Measurements from ENCODE around the gene GSTK1. TPM values are rescaled to one million over a fixed set of nuclear protein-coding genes. Genes with fewer than 3 reads are reported as not detected.

The GSTK1 gene
- total and polyA plus RNA-seq, 9 of the 15 experiments (the other 6 are each of a cell fraction or from before 2014, with no cell fraction given): 155 to 441 (median 233) TPM

DNA sequence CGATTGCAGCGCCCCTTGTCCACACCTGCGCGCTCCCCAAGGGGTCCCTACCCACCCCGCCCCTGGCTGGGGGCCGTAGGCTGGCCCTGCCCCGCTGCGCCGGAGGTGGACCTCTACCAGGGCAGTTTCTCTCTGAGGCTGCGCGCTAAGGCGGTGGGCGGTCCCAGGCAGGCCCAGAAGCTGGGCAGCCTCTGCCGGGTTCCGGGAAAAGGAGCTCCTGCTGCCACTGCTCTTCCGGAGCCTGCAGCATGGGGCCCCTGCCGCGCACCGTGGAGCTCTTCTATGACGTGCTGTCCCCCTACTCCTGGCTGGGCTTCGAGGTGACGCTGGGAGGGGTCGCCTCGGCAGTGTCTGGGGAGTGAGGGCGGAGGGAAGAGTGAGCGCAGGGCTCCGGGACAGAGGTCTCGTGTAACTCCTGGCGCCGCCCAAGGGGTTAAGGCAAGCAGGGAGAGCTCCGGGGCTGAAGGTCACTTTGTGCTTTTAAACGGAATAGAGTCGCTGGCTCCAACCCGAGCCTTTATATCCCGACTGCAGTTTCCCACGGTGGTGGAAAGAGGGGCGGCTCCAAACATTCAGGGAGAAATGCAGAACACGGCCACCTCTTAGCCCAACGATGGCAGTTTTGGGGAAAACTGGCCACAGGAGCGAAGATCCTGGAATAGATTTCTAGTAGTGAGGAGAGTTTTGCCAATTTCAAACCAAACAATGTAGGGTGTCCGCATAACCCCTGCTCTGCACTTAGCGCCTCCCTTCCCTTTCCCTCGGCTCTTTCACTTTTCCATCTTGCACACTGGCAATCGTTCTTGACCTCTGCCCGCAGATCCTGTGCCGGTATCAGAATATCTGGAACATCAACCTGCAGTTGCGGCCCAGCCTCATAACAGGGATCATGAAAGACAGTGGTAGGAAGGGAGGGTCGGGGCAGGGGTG lies at the start of gene GSTK1 (continued):
- TF ChIP-seq, protein P1, sequence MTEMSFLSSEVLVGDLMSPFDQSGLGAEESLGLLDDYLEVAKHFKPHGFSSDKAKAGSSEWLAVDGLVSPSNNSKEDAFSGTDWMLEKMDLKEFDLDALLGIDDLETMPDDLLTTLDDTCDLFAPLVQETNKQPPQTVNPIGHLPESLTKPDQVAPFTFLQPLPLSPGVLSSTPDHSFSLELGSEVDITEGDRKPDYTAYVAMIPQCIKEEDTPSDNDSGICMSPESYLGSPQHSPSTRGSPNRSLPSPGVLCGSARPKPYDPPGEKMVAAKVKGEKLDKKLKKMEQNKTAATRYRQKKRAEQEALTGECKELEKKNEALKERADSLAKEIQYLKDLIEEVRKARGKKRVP (CRISPR knock-in tag; IDR thresholded peaks at IDR 0.05): no peak; the same call in 1 of the 2 replicates
- TF ChIP-seq TAF7 (tag; IDR thresholded peaks at IDR 0.05): peak; percentile 89
- TF ChIP-seq SIN3B (IDR thresholded peaks at IDR 0.05; ENCODE audit: low read depth): peak; percentile 44; the same call in 1 of the 2 replicates
- TF ChIP-seq, protein P2, sequence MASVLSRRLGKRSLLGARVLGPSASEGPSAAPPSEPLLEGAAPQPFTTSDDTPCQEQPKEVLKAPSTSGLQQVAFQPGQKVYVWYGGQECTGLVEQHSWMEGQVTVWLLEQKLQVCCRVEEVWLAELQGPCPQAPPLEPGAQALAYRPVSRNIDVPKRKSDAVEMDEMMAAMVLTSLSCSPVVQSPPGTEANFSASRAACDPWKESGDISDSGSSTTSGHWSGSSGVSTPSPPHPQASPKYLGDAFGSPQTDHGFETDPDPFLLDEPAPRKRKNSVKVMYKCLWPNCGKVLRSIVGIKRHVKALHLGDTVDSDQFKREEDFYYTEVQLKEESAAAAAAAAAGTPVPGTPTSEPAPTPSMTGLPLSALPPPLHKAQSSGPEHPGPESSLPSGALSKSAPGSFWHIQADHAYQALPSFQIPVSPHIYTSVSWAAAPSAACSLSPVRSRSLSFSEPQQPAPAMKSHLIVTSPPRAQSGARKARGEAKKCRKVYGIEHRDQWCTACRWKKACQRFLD (CRISPR knock-in tag; IDR thresholded peaks at IDR 0.05): peak; percentile 27; the same call in 1 of the 2 replicates
- TF ChIP-seq PTBP1 (IDR thresholded peaks at IDR 0.05; ENCODE audit: low read depth, low read length): 0 out of 2 replicates have a peak, but pooled peaks have one; percentile 46
- no peak for TF ChIP-seq RFX1 (IDR thresholded peaks at IDR 0.05)
- 0 out of 2 replicates have a peak, but pooled peaks have one; percentile 43 for TF ChIP-seq BHLHE40 (IDR thresholded peaks at IDR 0.05; ENCODE audit: low read length)
- 0 out of 2 replicates have a peak, but pooled peaks have one; percentile 62 for TF ChIP-seq HSF4 (CRISPR knock-in tag; IDR thresholded peaks at IDR 0.05; ENCODE audit: borderline replicate concordance)
- TF ChIP-seq ATF1 (CRISPR knock-in tag; IDR thresholded peaks at IDR 0.05): no peak
- TF ChIP-seq ATF1 (tag; IDR thresholded peaks at IDR 0.05): peak; percentile 64
- peak; percentile 74 for TF ChIP-seq ATF7 (IDR thresholded peaks at IDR 0.05)
- TF ChIP-seq, protein P3, sequence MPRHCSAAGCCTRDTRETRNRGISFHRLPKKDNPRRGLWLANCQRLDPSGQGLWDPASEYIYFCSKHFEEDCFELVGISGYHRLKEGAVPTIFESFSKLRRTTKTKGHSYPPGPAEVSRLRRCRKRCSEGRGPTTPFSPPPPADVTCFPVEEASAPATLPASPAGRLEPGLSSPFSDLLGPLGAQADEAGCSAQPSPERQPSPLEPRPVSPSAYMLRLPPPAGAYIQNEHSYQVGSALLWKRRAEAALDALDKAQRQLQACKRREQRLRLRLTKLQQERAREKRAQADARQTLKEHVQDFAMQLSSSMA (CRISPR knock-in tag; IDR thresholded peaks at IDR 0.05): no peak
- TF ChIP-seq ZNF830 (CRISPR knock-in tag; IDR thresholded peaks at IDR 0.05): 0 out of 2 replicates have a peak, but pooled peaks have one; percentile 14
- TF ChIP-seq SRSF3 (IDR thresholded peaks at IDR 0.05; ENCODE audit: insufficient read depth, low read length): 0 out of 2 replicates have a peak, but pooled peaks have one; percentile 29
- TF ChIP-seq, protein P4, sequence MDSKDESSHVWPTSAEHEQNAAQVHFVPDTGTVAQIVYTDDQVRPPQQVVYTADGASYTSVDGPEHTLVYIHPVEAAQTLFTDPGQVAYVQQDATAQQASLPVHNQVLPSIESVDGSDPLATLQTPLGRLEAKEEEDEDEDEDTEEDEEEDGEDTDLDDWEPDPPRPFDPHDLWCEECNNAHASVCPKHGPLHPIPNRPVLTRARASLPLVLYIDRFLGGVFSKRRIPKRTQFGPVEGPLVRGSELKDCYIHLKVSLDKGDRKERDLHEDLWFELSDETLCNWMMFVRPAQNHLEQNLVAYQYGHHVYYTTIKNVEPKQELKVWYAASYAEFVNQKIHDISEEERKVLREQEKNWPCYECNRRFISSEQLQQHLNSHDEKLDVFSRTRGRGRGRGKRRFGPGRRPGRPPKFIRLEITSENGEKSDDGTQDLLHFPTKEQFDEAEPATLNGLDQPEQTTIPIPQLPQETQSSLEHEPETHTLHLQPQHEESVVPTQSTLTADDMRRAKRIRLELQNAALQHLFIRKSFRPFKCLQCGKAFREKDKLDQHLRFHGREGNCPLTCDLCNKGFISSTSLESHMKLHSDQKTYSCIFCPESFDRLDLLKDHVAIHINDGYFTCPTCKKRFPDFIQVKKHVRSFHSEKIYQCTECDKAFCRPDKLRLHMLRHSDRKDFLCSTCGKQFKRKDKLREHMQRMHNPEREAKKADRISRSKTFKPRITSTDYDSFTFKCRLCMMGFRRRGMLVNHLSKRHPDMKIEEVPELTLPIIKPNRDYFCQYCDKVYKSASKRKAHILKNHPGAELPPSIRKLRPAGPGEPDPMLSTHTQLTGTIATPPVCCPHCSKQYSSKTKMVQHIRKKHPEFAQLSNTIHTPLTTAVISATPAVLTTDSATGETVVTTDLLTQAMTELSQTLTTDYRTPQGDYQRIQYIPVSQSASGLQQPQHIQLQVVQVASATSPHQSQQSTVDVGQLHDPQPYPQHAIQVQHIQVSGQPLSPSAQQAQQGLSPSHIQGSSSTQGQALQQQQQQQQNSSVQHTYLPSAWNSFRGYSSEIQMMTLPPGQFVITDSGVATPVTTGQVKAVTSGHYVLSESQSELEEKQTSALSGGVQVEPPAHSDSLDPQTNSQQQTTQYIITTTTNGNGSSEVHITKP (IDR thresholded peaks at IDR 0.05; ENCODE audit: partially characterized antibody): peak; percentile 44
- no peak for TF ChIP-seq COPS2 (conservative IDR thresholded peaks at IDR 0.05)
- TF ChIP-seq, protein P5, sequence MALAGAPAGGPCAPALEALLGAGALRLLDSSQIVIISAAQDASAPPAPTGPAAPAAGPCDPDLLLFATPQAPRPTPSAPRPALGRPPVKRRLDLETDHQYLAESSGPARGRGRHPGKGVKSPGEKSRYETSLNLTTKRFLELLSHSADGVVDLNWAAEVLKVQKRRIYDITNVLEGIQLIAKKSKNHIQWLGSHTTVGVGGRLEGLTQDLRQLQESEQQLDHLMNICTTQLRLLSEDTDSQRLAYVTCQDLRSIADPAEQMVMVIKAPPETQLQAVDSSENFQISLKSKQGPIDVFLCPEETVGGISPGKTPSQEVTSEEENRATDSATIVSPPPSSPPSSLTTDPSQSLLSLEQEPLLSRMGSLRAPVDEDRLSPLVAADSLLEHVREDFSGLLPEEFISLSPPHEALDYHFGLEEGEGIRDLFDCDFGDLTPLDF (CRISPR knock-in tag; IDR thresholded peaks at IDR 0.05): no peak; the same call in 1 of the 2 replicates
- no peak for TF ChIP-seq U2AF2 (optimal IDR thresholded peaks at IDR 0.05; ENCODE audit: low read depth, low read length)

All from K562 (cell line).